Stimulated activated CD8-positive, alpha-beta memory T cell treated with anti-CD3 and anti-CD28 coated beads, Interleukin-4, amount 100 ng/mL, for 48 hours (primary cell): ENCODE data around the gene TNS3.

Source experiments
- DNase-seq: peaks from one replicate; pipeline ENCODE4 v3.0.0-alpha.2; 2020

TNS3 gene

GRCh38 chr7:47464266-47464665, 117.6 kb downstream of the TNS3 start:
- DNase-seq = no peak

- no peak for DNase-seq
These were observed 120.2 kb downstream of the TNS3 start for GRCh38 chr7:47461746-47462145.

- DNase-seq = no peak
These were observed 120.8 kb downstream of the TNS3 start for GRCh38 chr7:47461161-47461560.

- no peak for DNase-seq
These were observed 121.5 kb downstream of the TNS3 start for GRCh38 chr7:47460251-47460989.

GRCh38 chr7:47458486-47458885, 123.4 kb downstream of the TNS3 start:
- DNase-seq = no peak

- DNase-seq = no peak
These were observed 123.9 kb downstream of the TNS3 start for GRCh38 chr7:47458057-47458456.

- DNase-seq = no peak
These were observed 125.5 kb downstream of the TNS3 start for GRCh38 chr7:47456210-47456955.

GRCh38 chr7:47455872-47456185, 126.1 kb downstream of the TNS3 start:
- DNase-seq = no peak

GRCh38 chr7:47454974-47455871, 126.7 kb downstream of the TNS3 start:
- no peak for DNase-seq

GRCh38 chr7:47454069-47454973, 127.6 kb downstream of the TNS3 start:
- no peak for DNase-seq

- DNase-seq = no peak
These were observed 128.5 kb downstream of the TNS3 start for GRCh38 chr7:47453093-47454061.

- DNase-seq = no peak
These were observed 129.2 kb downstream of the TNS3 start for GRCh38 chr7:47452715-47453092.

GRCh38 chr7:47452295-47452694, 129.6 kb downstream of the TNS3 start:
- DNase-seq = no peak

- no peak for DNase-seq
These were observed 130.1 kb downstream of the TNS3 start for GRCh38 chr7:47451851-47452205.

GRCh38 chr7:47449810-47450590, 131.9 kb downstream of the TNS3 start:
- DNase-seq = no peak

GRCh38 chr7:47448971-47449370, 132.9 kb downstream of the TNS3 start:
- no peak for DNase-seq

- DNase-seq = no peak
These were observed 134.1 kb downstream of the TNS3 start for GRCh38 chr7:47447621-47448349.

- no peak for DNase-seq
These were observed 134.9 kb downstream of the TNS3 start for GRCh38 chr7:47446871-47447466.

- DNase-seq = no peak
These were observed 137.4 kb downstream of the TNS3 start for GRCh38 chr7:47444376-47445098.
